GM23338 (cell line): ENCODE data around the gene WNK1. TPM values are rescaled to one million over a fixed set of nuclear protein-coding genes. Genes with fewer than 3 reads are reported as not detected.

ENCODE experiments used
- ATAC-seq: fragments of 200-7000 bp; cut with Tn5 transposase; 3 replicates; pipeline ENCODE4 v1.9.1; 2020
- DNase-seq: peaks from one replicate; pipeline ENCODE4 v3.0.0-alpha.2; 2015; ENCODE audit warnings: low spot score
- H2AFZ ChIP-seq: fragments of 200-600 bp; sonication (generic); 2 replicates; pipeline ENCODE4 v1.8.0; 2016; ENCODE audit warnings: antibody characterized with exemption, mild to moderate bottlenecking, moderate library complexity
- H3F3A ChIP-seq: fragments of 200-600 bp; sonication (generic); replicated peaks from 2 replicates; pipeline ENCODE4 v1.8.0; 2017; ENCODE audit warnings: antibody characterized with exemption, mixed run types, low read depth
- H3K27ac ChIP-seq: fragments of 200-600 bp; sonication (generic); 2 replicates; pipeline ENCODE4 v1.6.1; 2016; ENCODE audit warnings: low read depth
- H3K27me3 ChIP-seq: fragments of 200-600 bp; sonication (generic); 2 replicates; pipeline ENCODE4 v1.8.0; 2016; ENCODE audit warnings: mild to moderate bottlenecking, mixed run types, moderate library complexity; ENCODE audit not compliant: insufficient read depth
- H3K36me3 ChIP-seq: fragments of 200-600 bp; sonication (generic); 2 replicates; pipeline ENCODE4 v1.8.0; 2016; ENCODE audit warnings: mild to moderate bottlenecking; ENCODE audit not compliant: insufficient read depth
- H3K4me1 ChIP-seq: fragments of 200-600 bp; sonication (generic); 2 replicates; pipeline ENCODE4 v1.8.0; 2016; ENCODE audit warnings: mild to moderate bottlenecking, moderate library complexity; ENCODE audit not compliant: insufficient read depth
- H3K4me2 ChIP-seq: fragments of 200-600 bp; sonication (generic); 2 replicates; pipeline ENCODE4 v1.7.1; 2017; ENCODE audit warnings: mixed run types
- H3K4me3 ChIP-seq: fragments of 200-600 bp; sonication (generic); 2 replicates; pipeline ENCODE4 v1.6.1; 2016; ENCODE audit warnings: mixed run types
- H3K79me2 ChIP-seq: fragments of 200-600 bp; sonication (generic); replicated peaks from 2 replicates; pipeline ENCODE4 v1.8.0; 2017; ENCODE audit warnings: mild to moderate bottlenecking; ENCODE audit not compliant: insufficient read depth
- H3K9me2 ChIP-seq: fragments of 200-600 bp; sonication (generic); 2 replicates; pipeline ENCODE4 v1.8.0; 2017; ENCODE audit not compliant: insufficient read depth
- H4K20me1 ChIP-seq: fragments of 200-600 bp; sonication (generic); replicated peaks from 2 replicates; pipeline ENCODE4 v1.8.0; 2017; ENCODE audit warnings: mild to moderate bottlenecking; ENCODE audit not compliant: insufficient read depth
- H3K27ac Mint-ChIP-seq: 2 replicates; pipeline ENCODE4 v1.8.0; 2020; ENCODE audit warnings: inconsistent platforms, mild to moderate bottlenecking, moderate library complexity, mixed read lengths
- H3K27me3 Mint-ChIP-seq: 3 replicates; pipeline ENCODE4 v1.8.0; 2022; ENCODE audit warnings: low read depth, mild to moderate bottlenecking, moderate library complexity, mixed read lengths, inconsistent platforms; ENCODE audit not compliant: insufficient read depth, poor library complexity
- H3K36me3 Mint-ChIP-seq: 3 replicates; pipeline ENCODE4 v1.8.0; 2021; ENCODE audit warnings: low read depth, mild to moderate bottlenecking, inconsistent platforms, moderate library complexity, mixed read lengths
- H3K4me1 Mint-ChIP-seq: 3 replicates; pipeline ENCODE4 v1.8.0; 2020; ENCODE audit warnings: mild to moderate bottlenecking, inconsistent platforms, mixed read lengths
- H3K4me3 Mint-ChIP-seq: 3 replicates; pipeline ENCODE4 v1.8.0; 2021; ENCODE audit warnings: moderate library complexity, mild to moderate bottlenecking, inconsistent platforms, mixed read lengths
- H3K9me3 Mint-ChIP-seq: 3 replicates; pipeline ENCODE4 v1.8.0; 2020; ENCODE audit warnings: moderate library complexity, mild to moderate bottlenecking, inconsistent platforms, mixed read lengths
- CREB1 ChIP-seq: fragments of 250-450 bp; sonication (Bioruptor Pico); IDR thresholded peaks from 2 replicates; pipeline ENCODE4 v1.5.0; 2020; ENCODE audit warnings: low read depth, mild to moderate bottlenecking, moderate library complexity
- ETS1 ChIP-seq: IDR thresholded peaks from 2 replicates; pipeline ENCODE4 v1.6.1; 2016; ENCODE audit warnings: antibody characterized with exemption
- EZH2phosphoT487 ChIP-seq: fragments of 200-600 bp; sonication (generic); IDR thresholded peaks from one replicate; pipeline ENCODE4 v1.8.1; 2018; ENCODE audit warnings: antibody characterized with exemption; ENCODE audit not compliant: unreplicated experiment
- JUNB ChIP-seq: IDR thresholded peaks from one replicate; pipeline ENCODE4 v1.6.1; 2016; ENCODE audit warnings: antibody characterized with exemption; ENCODE audit not compliant: unreplicated experiment
- POLR2AphosphoS5 ChIP-seq: IDR thresholded peaks from 2 replicates; pipeline ENCODE4 v1.6.1; 2016; ENCODE audit warnings: antibody characterized with exemption, low read depth
- STAT1 ChIP-seq: IDR thresholded peaks from one replicate; pipeline ENCODE4 v1.6.1; 2016; ENCODE audit warnings: antibody characterized with exemption; ENCODE audit not compliant: unreplicated experiment
- polyA plus RNA-seq: library from polyadenylated mRNA; unstranded; fragments of >200 nt; fragmentation: Nextera tagmentation; extraction: Ambion mirVana; gene quantifications from 2 replicates; pipeline ENCODE4 v1.2.1, GENCODE V29; 2016
- total RNA-seq: library from RNA; depleted of rRNA; stranded (reverse); fragments of >200 nt; shearing (Covaris generic); gene quantifications from 2 replicates; pipeline ENCODE4 v1.2.3, GENCODE V29; 2014
- TF ChIP-seq, protein P1 (sequence below), 2 experiments: fragments of 200-600 bp in 1 of 2; sonication (generic) in 1 of 2; conservative IDR thresholded peaks; 2 replicates each; pipeline versions ENCODE4 v1.5.1 to v1.6.1; 2016 to 2017; ENCODE audit warnings: antibody characterized with exemption in 2 of 2, low read depth in 2 of 2, mild to moderate bottlenecking in 2 of 2, moderate library complexity in 1 of 2
- TF ChIP-seq, protein P2 (sequence below): IDR thresholded peaks from one replicate; pipeline ENCODE4 v1.6.1; 2018; ENCODE audit warnings: antibody characterized with exemption; ENCODE audit not compliant: unreplicated experiment

WNK1 gene
- total and polyA plus RNA-seq, 2 experiments from 2014 or later = 86.8 to 114 TPM

DNA sequence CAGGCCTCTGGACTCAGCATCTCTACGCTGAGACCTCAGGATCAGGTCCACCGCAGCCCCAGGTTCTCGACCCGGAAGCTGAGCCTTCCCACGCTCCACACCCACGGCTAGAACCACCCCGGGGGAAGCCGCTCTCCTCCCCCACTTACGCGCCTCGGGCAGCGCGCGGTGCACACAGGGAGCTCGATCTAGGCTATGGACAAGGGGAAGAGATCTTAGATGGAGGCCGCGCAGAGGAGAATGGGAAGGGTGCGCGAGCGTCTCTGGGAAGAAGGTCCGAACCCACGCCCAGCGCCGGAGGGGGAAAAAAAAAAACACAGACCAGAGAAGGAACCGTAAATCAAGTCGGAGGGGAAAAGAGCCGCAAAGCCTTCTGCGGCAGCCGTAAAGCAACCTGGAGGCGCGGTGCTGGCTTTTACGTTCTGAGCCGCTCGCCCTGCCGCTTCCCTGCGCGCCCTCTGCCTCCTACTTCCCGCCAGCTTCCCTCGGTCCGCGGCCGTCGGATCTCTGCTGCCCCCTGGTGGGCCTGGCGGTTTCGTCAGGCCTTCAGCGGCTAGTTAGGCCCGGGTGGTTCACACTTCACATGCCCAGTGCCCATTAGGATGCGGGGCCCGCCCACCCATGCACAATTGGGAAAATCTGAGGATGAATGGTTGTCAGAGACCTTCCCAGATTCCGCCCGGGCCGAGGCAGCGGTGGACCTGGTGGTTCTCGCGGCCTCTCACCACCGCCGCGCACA is 197.2 kb downstream of the WNK1 start, which contains the start of gene RAD52:
TSS of gene RAD52 (minus strand) at position 242 of the 739 bp plus-strand sequence. CDS start 16,636 bp downstream, outside the sequence.
- ATAC-seq = peak; percentile 91
- TF ChIP-seq CREB1 (peak; percentile 88; the same call in 1 of the 2 replicates), ETS1 (peak; percentile 76; the same call in 1 of the 2 replicates), STAT1 (no peak), POLR2AphosphoS5 (peak; percentile 96)
- TF ChIP-seq, protein P1, sequence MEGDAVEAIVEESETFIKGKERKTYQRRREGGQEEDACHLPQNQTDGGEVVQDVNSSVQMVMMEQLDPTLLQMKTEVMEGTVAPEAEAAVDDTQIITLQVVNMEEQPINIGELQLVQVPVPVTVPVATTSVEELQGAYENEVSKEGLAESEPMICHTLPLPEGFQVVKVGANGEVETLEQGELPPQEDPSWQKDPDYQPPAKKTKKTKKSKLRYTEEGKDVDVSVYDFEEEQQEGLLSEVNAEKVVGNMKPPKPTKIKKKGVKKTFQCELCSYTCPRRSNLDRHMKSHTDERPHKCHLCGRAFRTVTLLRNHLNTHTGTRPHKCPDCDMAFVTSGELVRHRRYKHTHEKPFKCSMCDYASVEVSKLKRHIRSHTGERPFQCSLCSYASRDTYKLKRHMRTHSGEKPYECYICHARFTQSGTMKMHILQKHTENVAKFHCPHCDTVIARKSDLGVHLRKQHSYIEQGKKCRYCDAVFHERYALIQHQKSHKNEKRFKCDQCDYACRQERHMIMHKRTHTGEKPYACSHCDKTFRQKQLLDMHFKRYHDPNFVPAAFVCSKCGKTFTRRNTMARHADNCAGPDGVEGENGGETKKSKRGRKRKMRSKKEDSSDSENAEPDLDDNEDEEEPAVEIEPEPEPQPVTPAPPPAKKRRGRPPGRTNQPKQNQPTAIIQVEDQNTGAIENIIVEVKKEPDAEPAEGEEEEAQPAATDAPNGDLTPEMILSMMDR (conservative IDR thresholded peaks at IDR 0.05; ENCODE audit: low read depth in 2 of 2) = peak; percentile 89 to 92
- TF ChIP-seq, protein P2, sequence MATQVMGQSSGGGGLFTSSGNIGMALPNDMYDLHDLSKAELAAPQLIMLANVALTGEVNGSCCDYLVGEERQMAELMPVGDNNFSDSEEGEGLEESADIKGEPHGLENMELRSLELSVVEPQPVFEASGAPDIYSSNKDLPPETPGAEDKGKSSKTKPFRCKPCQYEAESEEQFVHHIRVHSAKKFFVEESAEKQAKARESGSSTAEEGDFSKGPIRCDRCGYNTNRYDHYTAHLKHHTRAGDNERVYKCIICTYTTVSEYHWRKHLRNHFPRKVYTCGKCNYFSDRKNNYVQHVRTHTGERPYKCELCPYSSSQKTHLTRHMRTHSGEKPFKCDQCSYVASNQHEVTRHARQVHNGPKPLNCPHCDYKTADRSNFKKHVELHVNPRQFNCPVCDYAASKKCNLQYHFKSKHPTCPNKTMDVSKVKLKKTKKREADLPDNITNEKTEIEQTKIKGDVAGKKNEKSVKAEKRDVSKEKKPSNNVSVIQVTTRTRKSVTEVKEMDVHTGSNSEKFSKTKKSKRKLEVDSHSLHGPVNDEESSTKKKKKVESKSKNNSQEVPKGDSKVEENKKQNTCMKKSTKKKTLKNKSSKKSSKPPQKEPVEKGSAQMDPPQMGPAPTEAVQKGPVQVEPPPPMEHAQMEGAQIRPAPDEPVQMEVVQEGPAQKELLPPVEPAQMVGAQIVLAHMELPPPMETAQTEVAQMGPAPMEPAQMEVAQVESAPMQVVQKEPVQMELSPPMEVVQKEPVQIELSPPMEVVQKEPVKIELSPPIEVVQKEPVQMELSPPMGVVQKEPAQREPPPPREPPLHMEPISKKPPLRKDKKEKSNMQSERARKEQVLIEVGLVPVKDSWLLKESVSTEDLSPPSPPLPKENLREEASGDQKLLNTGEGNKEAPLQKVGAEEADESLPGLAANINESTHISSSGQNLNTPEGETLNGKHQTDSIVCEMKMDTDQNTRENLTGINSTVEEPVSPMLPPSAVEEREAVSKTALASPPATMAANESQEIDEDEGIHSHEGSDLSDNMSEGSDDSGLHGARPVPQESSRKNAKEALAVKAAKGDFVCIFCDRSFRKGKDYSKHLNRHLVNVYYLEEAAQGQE = no peak

GRCh38 chr12:951176-951575 is 198.8 kb downstream of the WNK1 start:
- H3K36me3 ChIP-seq = no peaks in the 10 kb centered on the region
- no peaks in the 10 kb centered on the region for H3K9me2 ChIP-seq
- H3K27me3 ChIP-seq = no peaks in the 10 kb centered on the region
- no peak overlapping the region for H3K4me3 Mint-ChIP-seq
- ATAC-seq (no peak), DNase-seq (no peak)
- H3K27ac ChIP-seq = no peak overlapping the region
- peaks cover 26% of the 10 kb centered on the region for H3K79me2 ChIP-seq
- H3K4me3 ChIP-seq = no peak overlapping the region
- peaks cover 4% of the 10 kb centered on the region for H3K4me1 Mint-ChIP-seq
- H4K20me1 ChIP-seq = peaks cover 6% of the 10 kb centered on the region; the same call in 1 of the 2 replicates
- 0 out of 3 replicates have a peak, but pooled peaks cover 4% of the 10 kb centered on the region for H3K9me3 Mint-ChIP-seq
- TF ChIP-seq EZH2phosphoT487 (no peak), JUNB (no peak)
- no peak overlapping the region for H3K27ac Mint-ChIP-seq
- H3K4me2 ChIP-seq = no peak overlapping the region
- H3K36me3 Mint-ChIP-seq = peaks cover 10% of the 10 kb centered on the region; the same call in 2 of the 3 replicates
- H3F3A ChIP-seq = 0 out of 2 replicates have a peak, but pooled peaks cover 3% of the 10 kb centered on the region
- no peak overlapping the region for H2AFZ ChIP-seq
- H3K27me3 Mint-ChIP-seq = peaks cover 10% of the 10 kb centered on the region
- H3K4me1 ChIP-seq = no peaks in the 10 kb centered on the region

More for the DNA sequence above, 197.2 kb downstream of the WNK1 start, which contains the start of gene RAD52:
- H3K27me3 Mint-ChIP-seq = peaks cover 10% of the 10 kb centered on the region
- peaks cover 39% of the 10 kb centered on the region for H3K79me2 ChIP-seq
- peaks cover 6% of the 10 kb centered on the region; the same call in 1 of the 2 replicates for H4K20me1 ChIP-seq
- peaks cover 4% of the 10 kb centered on the region for H3K4me1 Mint-ChIP-seq
- H3K27me3 ChIP-seq = no peaks in the 10 kb centered on the region
- peaks cover 10% of the 10 kb centered on the region; the same call in 2 of the 3 replicates for H3K36me3 Mint-ChIP-seq
- H3K4me1 ChIP-seq = no peaks in the 10 kb centered on the region
- DNase-seq = peak; percentile 99
- peak within 1 kb of the TSS; percentile 91 for H3K4me2 ChIP-seq
- H2AFZ ChIP-seq = peak within 1 kb of the TSS; percentile 70
- 0 out of 2 replicates have a peak, but pooled peaks cover 3% of the 10 kb centered on the region for H3F3A ChIP-seq
- H3K4me3 Mint-ChIP-seq = peak within 1 kb of the TSS; percentile 100
- no peaks in the 10 kb centered on the region for H3K36me3 ChIP-seq
- H3K27ac ChIP-seq = peak within 1 kb of the TSS; percentile 97
- H3K9me2 ChIP-seq = no peaks in the 10 kb centered on the region
- peak within 1 kb of the TSS; percentile 74 for H3K4me3 ChIP-seq
- 0 out of 3 replicates have a peak, but pooled peaks cover 4% of the 10 kb centered on the region for H3K9me3 Mint-ChIP-seq
- peak within 1 kb of the TSS; percentile 98 for H3K27ac Mint-ChIP-seq
